K562 treated with DMSO at 1 percent for 12 hours (cell line): ENCODE measurements around the gene OR10T2. TPM values are rescaled to one million over a fixed set of nuclear protein-coding genes. Genes with fewer than 3 reads are reported as not detected.

ENCODE experiments used
- total RNA-seq: library from RNA; unstranded; fragments of 300-600 nt; gene quantifications from 2 replicates; pipeline ENCODE4 v1.2.3, GENCODE V29; 2022; ENCODE audit not compliant: insufficient read depth

Gene OR10T2, protein sequence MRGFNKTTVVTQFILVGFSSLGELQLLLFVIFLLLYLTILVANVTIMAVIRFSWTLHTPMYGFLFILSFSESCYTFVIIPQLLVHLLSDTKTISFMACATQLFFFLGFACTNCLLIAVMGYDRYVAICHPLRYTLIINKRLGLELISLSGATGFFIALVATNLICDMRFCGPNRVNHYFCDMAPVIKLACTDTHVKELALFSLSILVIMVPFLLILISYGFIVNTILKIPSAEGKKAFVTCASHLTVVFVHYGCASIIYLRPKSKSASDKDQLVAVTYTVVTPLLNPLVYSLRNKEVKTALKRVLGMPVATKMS
- total RNA-seq: not detected in 2 replicates

DNA sequence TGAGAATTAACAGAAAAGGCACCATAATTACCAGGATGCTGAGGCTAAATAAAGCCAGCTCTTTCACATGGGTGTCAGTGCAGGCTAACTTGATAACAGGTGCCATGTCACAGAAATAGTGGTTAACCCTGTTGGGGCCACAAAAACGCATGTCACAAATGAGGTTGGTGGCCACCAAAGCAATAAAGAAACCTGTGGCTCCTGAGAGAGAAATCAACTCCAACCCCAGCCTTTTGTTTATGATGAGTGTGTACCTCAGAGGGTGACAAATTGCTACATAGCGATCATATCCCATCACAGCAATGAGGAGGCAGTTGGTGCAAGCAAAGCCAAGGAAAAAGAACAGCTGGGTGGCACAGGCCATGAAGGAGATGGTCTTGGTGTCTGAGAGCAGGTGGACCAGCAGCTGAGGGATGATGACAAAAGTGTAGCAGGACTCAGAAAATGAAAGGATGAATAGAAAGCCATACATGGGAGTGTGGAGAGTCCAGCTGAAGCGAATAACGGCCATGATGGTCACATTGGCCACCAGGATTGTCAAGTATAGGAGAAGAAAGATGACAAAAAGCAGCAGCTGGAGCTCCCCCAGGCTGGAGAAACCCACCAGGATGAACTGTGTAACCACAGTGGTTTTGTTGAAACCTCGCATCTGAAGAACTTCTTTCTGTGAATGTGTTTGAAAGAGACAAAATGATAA is at the start of gene OR10T2:
Gene OR10T2, minus strand, starts transcription at position 649 of the 697 bp plus-strand sequence. Its CDS starts 0 bp downstream, at position 649.

DNA sequence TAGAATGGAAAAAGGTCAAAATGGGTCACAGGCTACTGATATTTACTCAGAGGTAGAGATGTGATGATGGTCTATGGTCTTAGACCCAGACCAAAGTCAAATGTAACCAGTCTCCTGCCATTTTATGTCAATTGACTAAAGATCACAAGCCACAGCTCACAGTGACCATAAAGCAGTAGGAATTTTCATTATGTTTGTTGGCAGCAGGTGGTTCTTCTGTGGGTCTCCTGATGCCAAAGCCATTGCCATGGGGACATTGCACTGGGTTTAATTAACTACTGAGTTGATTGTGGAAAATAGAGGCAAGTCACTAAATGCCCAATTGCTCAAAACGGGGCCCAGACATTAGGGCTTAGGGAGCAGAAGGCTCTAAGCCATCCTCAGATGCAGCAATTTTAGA is 26.9 kb upstream of the OR10T2 start, which contains the start of gene OR10K2:
Gene OR10K2, minus strand, starts transcription at position 101 of the 400 bp plus-strand sequence. CDS start 5,371 bp downstream, outside the sequence.

GRCh38 chr1:158353303-158354075 is 45.8 kb downstream of the OR10T2 start, which contains the start of gene CD1E:
Gene CD1E (plus strand): TSS chr1:158353894. CDS start chr1:158353989, 95 bp downstream.

Other genes starting within 250 kb of the OR10T2 start
- 0.37 TPM in 1 of 2 replicates, not detected in the other for gene CD1D, start 218.6 kb downstream of the OR10T2 start, total RNA-seq
- not detected in 2 replicates for gene CD1A, start 145.0 kb downstream of the OR10T2 start, total RNA-seq
- not detected in 2 replicates for gene CD1C, start 109.5 kb downstream of the OR10T2 start, total RNA-seq
- gene CD1B, start 67.9 kb downstream of the OR10T2 start, total RNA-seq: not detected in 2 replicates
- gene CD1E, start 45.6 kb downstream of the OR10T2 start, total RNA-seq: not detected in 2 replicates
- not detected in 2 replicates for gene OR10K2, start 26.8 kb upstream of the OR10T2 start, total RNA-seq
- not detected in 2 replicates for gene OR10K1, start 62.4 kb upstream of the OR10T2 start, total RNA-seq
- not detected in 2 replicates for gene OR10R2, start 72.8 kb upstream of the OR10T2 start, total RNA-seq
- not detected in 2 replicates for gene OR6Y1, start 154.9 kb upstream of the OR10T2 start, total RNA-seq
- gene OR6P1, start 171.1 kb upstream of the OR10T2 start, total RNA-seq: not detected in 2 replicates
- not detected in 2 replicates for gene OR10X1, start 180.4 kb upstream of the OR10T2 start, total RNA-seq
- not detected in 2 replicates for gene OR10Z1, start 205.8 kb upstream of the OR10T2 start, total RNA-seq